GM19328 (cell line): Measurements from ENCODE around the gene FCHSD2.
A peak's percentile ranks its signal among the peaks of the same experiment; 100 is the strongest.

Experiments used
- ATAC-seq: cut with Tn5 transposase; IDR thresholded peaks from one replicate; pipeline ENCODE4 v1.9.1; 2021; ENCODE audit warnings: mild to moderate bottlenecking, moderate library complexity; ENCODE audit not compliant: unreplicated experiment

The FCHSD2 gene

DNA sequence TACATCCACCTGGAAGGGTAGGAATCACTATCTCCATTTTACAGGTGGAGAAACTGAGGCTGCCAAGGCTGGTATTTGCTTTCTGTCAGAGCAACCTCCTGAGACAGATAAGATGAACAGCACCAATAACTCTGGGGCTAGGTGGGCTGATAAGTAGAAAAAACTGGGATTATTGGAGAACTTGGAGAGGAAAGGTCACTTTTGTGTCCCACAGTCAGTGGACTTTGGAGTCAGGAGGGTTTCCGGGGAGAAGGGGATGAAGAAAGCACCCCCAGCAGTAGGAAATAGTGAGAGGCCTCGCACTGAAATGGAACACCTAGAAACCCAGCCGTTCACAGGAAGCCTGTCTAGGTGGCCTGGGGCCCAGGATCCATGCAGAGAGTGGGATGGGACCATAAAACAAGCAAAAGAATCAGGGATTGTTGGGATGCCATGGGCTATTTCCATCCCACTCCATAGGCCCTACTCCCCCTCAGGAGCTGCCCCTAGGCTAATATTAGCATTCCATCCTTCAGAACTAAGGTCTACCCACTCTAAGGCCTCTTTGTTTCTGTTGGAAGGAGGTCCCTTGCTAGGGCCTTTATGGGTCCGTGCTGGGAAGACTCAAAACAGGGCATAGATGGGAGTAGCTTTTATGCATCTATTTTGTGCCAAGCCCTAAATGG lies 31.0 kb upstream of the FCHSD2 start:
- ATAC-seq = no peak

- no peak for ATAC-seq
Observed at GRCh38 chr11:73171436-73172161, 29.5 kb upstream of the FCHSD2 start.

GRCh38 chr11:73170140-73170539 lies 28.0 kb upstream of the FCHSD2 start:
- no peak for ATAC-seq

- ATAC-seq = no peak
Observed at GRCh38 chr11:73168925-73169579, 26.9 kb upstream of the FCHSD2 start.

DNA sequence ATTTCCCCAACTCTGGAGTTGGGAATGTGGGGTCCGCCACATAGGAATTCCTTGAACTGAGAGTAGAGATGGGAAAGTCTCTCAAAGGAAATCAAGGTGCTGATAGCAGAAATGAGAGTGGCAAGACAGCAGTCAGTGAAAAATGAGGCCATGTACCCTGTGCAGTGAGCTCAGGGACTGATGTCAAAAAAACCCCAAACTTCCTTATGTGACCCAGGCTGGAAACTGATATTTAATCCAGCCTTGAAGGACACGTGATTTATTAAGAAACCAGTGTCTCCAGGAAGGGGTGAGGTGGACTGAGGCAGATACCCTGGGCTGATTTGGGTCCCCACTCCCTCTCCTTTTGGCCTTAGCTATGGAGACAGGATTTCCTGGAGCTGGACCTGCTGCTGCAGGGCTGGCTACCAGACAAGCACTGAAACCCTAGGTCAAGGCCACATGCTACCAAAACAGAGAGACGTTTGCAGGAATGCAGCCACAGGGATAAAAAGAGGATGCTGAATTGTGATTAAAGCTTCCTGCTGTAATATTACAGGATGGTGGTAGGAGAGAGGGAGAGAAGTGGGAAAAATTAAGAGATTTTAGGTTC lies 25.3 kb upstream of the FCHSD2 start:
- no peak for ATAC-seq

DNA sequence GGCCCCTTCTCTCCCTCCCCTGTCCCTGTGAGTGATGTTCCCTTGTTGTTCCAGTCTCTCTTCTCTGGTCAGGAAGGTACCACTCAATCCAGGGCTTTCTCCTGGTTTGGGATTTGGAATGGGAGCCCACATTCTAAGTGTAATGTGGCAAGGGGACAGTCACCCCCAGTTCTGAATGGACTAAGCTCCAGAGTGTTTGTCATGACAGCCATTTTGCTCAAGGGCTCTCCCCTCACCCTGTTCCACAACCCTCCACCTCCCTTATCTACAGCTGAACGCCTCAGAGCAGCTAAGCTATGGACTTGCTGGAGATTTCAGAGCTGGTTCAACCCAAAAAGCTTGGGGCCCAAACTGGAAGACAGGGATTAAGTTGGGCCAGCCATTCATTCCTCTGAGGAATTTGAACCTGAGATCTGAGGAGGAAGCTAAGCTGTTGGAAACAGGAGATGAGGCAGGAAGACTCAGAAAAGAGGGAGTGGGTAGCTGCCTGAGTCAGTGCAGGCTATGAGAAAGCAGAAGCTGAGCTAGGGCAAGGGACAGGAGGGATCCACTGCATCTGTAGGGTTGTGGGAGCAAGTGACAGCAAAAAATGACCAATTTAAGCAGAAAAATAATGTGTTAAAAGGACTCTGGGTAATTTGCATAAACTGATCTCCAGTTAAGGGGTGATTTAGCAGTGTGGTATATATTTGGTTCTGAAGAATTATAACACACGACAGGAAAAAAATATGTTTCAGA lies 22.9 kb upstream of the FCHSD2 start:
- ATAC-seq = no peak

- no peak for ATAC-seq
Observed at GRCh38 chr11:73163638-73164174, 21.6 kb upstream of the FCHSD2 start.

GRCh38 chr11:73162196-73162740 lies 20.1 kb upstream of the FCHSD2 start:
- ATAC-seq = no peak

DNA sequence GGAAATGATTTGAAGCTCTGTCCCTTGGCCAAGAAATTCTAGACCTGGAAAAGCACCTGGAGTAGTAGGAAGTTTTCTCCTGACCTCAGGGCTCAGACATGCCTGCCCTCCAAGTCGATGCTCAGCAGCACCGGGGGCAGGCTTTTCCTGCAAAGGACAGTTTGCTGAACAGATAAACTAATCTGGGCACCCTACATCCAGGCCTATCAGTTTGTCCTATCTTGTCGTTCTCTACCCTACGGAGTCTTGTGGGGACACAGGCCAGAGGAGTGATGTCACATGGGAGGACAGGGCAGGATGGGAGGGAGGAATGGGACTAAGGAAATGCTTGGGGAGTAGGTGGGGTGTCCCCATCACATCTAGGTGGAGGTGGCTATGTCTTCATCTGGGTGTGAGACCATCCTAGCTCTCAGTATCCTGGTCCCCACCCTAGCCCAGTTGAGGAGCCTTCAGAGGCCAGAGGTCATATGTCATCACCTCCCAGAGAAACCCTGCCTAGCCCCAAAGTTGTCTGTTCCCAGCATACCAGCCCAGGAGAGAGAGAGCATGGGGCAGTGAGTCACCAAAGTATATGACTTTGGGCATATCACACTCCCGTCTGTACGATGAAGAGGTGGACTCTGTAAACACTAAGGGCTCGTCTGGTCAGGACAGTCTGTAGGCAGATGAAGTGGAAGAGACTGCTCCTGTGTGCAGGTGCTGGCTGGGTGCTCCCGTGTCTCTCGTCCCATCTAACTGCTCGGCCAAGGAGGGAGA lies 18.1 kb upstream of the FCHSD2 start:
- ATAC-seq = no peak

DNA sequence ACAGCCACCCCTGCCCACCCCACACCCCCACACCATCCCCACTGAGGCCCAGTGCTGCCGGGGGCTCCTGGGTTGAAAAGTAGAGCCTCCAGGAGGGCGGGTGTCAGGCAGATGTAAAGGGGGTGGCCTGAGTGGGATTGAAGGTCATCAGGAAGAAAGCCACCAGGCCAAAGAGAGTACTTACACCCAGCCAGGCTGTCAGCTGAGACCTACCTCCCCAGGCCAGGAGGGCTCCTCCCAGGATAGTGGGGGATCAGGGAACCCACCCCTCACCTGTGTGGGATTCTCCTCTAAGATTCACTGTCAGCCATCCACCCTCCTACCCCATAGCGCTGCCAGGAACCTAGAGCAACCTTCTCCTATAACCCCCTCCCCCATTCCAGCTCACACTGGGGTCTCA lies 17.2 kb upstream of the FCHSD2 start:
- no peak for ATAC-seq

- no peak for ATAC-seq
Observed at GRCh38 chr11:73158356-73159051, 16.4 kb upstream of the FCHSD2 start.

DNA sequence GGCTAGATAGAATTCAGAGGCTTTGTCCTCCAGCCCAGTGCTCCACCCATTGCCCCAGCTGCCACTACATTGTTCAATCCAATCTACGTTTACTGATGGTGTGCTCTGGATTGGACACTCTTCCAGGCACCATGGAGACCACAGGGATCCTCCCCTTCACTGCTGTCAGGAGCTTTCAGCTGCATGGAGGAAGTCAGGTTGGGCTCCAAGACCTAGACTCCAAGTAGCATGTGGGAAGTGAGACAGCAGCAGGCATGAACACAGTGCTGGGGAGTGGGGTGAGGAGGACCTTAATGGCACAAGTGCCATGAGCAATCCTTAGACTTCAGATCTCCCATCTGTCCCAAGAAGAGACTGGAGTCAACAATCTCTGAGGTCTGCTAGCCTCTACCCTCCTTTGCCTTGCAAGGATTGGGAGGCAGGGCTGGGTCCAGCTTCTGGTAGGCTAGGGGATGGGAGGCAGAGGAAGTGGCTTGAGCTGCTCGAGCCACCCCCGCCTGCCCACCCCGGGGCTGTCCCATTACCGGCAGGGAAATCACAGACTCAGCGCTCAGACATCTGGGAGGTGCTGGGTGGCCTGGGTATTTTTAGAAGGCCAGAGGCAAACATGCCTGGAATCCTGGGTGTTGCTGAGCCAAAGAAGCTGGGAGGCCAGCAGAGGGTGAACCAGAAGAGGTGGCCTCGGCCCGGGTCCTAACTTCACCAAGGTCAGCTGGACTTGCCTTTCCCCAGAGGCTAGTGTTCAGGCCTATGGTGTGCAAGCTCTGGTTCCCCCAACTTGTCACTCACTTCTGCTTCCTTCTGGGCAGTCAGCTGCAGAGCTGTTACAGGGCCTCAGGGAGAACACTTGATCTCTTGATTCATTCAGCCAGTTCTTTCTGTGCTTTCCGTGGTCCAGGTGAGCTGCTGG lies 15.2 kb upstream of the FCHSD2 start:
- no peak for ATAC-seq

- no peak for ATAC-seq
Observed at GRCh38 chr11:73156686-73157085, 14.6 kb upstream of the FCHSD2 start.

GRCh38 chr11:73156114-73156513 lies 14.0 kb upstream of the FCHSD2 start:
- no peak for ATAC-seq

DNA sequence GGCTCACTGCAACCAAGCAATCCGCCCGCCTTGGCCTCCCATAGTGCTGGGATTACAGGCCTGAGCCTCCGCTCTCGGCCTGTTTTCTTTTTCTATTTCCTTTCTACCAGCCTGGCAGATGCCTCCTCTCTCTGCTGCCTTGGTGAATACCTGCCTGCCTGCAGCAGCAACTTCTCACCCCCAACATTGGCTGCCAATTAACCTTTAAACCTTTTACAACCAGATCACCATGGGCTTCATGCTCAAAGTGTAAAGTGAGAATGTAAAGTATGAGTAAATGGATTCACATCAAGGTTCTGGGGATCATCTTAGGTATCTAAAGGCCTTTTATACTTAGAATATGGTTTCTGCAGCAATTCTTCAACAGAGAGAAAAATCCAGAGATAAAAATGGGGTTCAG lies 13.0 kb upstream of the FCHSD2 start:
- ATAC-seq = no peak

DNA sequence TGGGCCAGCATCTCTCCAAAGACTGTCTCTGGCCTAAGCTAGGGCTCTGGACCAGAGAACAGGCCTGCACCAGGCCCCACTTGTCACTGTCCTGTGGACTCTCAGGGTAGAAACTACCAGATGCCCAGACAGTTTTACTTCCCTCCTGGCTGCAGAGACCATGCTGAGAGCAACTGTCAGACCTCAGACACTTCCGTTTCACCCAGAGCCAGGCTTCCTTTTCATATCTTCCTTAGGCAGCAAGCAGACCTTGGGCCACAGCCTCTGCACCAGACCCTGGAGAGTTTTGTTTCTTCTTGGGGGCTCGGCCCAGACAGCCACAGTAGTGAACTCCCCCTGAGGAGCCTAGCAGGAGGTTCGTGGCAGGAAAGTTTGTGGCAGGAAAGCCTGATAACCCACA lies 12.1 kb upstream of the FCHSD2 start:
- ATAC-seq = peak; percentile 40

- ATAC-seq = peak; percentile 72
Observed at GRCh38 chr11:73152861-73153483, 10.9 kb upstream of the FCHSD2 start.
